ENCODE results near the gene OOSP4A. TPM values are rescaled to one million over a fixed set of nuclear protein-coding genes. Genes with fewer than 3 reads are reported as not detected.

Gene OOSP4A
- total and polyA plus RNA-seq, 7 donors: not detected

- no peaks in the 10 kb centered on the region for H3K27me3 ChIP-seq (ENCODE audit: insufficient read depth in 3 of 3, low read length in 2 of 3)
- DNase-seq: no peak
- no peak overlapping the region for H3K27ac ChIP-seq
- H3K36me3 ChIP-seq (ENCODE audit: insufficient read depth in 1 of 2, low read depth in 1 of 2): no peaks in the 10 kb centered on the region
- ATAC-seq: no peak
- no peak for TF ChIP-seq CTCF (IDR thresholded peaks at IDR 0.05)
- H3K9me3 ChIP-seq: no peaks in the 10 kb centered on the region
- no peaks in the 10 kb centered on the region for H3K4me1 ChIP-seq
- intact Hi-C loops (cut with DNase I): no loop called here
- H3K4me3 ChIP-seq: no peak overlapping the region
- 27 to 39% (median 34%) methylated on average over 4 of the region's 4 CpGs for WGBS, 3 donors
Observed at GRCh38 chr11:59999691-60000090, 35.9 kb downstream of the OOSP4A start.

- ATAC-seq (no peak), DNase-seq (no peak)
- TF ChIP-seq CTCF (IDR thresholded peaks at IDR 0.05): no peak
- no peak overlapping the region for H3K4me3 ChIP-seq
- intact Hi-C loops (cut with DNase I): no loop called here
- WGBS, 3 donors: 62 to 76% (median 73%) methylated on average over 2 of the region's 2 CpGs
- no peaks in the 10 kb centered on the region for H3K4me1 ChIP-seq
- no peaks in the 10 kb centered on the region for H3K27me3 ChIP-seq (ENCODE audit: insufficient read depth in 3 of 3, low read length in 2 of 3)
- no peak overlapping the region for H3K27ac ChIP-seq
- no peaks in the 10 kb centered on the region for H3K36me3 ChIP-seq (ENCODE audit: insufficient read depth in 1 of 2, low read depth in 1 of 2)
- H3K9me3 ChIP-seq: no peaks in the 10 kb centered on the region
Observed at GRCh38 chr11:60003729-60004128, 39.9 kb downstream of the OOSP4A start.

GRCh38 chr11:60005360-60005759, 41.5 kb downstream of the OOSP4A start:
- Histone ChIP-seq H3K27me3 (ENCODE audit: insufficient read depth in 3 of 3, low read length in 2 of 3) (no peaks in the 10 kb centered on the region), H3K9me3 (no peaks in the 10 kb centered on the region), H3K27ac (no peak overlapping the region), H3K4me1 (no peaks in the 10 kb centered on the region), H3K36me3 (ENCODE audit: insufficient read depth in 1 of 2, low read depth in 1 of 2) (no peaks in the 10 kb centered on the region), H3K4me3 (no peak overlapping the region)
- DNase-seq (no peak), ATAC-seq (no peak)
- 80 to 88% (median 86%) methylated on average over 1 of the region's 1 CpG for WGBS, 3 donors
- TF ChIP-seq CTCF (IDR thresholded peaks at IDR 0.05): no peak
- intact Hi-C loops (cut with DNase I): no loop called here

GRCh38 chr11:60016881-60017280, 53.0 kb downstream of the OOSP4A start, which contains the start of gene OOSP4B:
Gene OOSP4B (plus strand): TSS chr11:60017181.
- TF ChIP-seq CTCF (IDR thresholded peaks at IDR 0.05): no peak
- Histone ChIP-seq H3K4me3 (no peak within 1 kb of the TSS), H3K36me3 (ENCODE audit: insufficient read depth in 1 of 2, low read depth in 1 of 2) (no peaks in the 10 kb centered on the region), H3K4me1 (no peaks in the 10 kb centered on the region), H3K9me3 (no peaks in the 10 kb centered on the region), H3K27me3 (ENCODE audit: insufficient read depth in 3 of 3, low read length in 2 of 3) (peaks cover 0 to 2% (median 0%) of the 10 kb centered on the region in 3 donors), H3K27ac (no peak within 1 kb of the TSS)
- WGBS, 3 donors: 81 to 89% (median 89%) methylated on average over 1 of the region's 1 CpG
- no peak for ATAC-seq
- DNase-seq: no peak
- intact Hi-C loops (cut with DNase I): no loop called here

GRCh38 chr11:60018058-60018457, 54.2 kb downstream of the OOSP4A start:
- Histone ChIP-seq H3K4me3 (no peak overlapping the region), H3K4me1 (no peaks in the 10 kb centered on the region), H3K27me3 (ENCODE audit: insufficient read depth in 3 of 3, low read length in 2 of 3) (peaks cover 0 to 2% (median 0%) of the 10 kb centered on the region in 3 donors), H3K27ac (no peak overlapping the region), H3K9me3 (no peaks in the 10 kb centered on the region), H3K36me3 (ENCODE audit: insufficient read depth in 1 of 2, low read depth in 1 of 2) (no peaks in the 10 kb centered on the region)
- no peak for DNase-seq
- no peak for ATAC-seq
- intact Hi-C loops (cut with DNase I): no loop called here
- WGBS, 3 donors: 20 to 38% (median 24%) methylated on average over 8 of the region's 8 CpGs
- no peak for TF ChIP-seq CTCF (IDR thresholded peaks at IDR 0.05)
